HG03175 (cell line): ENCODE measurements around the gene MSH4.
"Not testable (repeated sequence)": the region's sequence is repeated elsewhere in the genome, so short reads cannot be mapped to it uniquely, and the experiment has no call there.

Experiments used
- ATAC-seq: cut with Tn5 transposase; IDR thresholded peaks from one replicate; pipeline ENCODE4 v1.9.1; 2021; ENCODE audit warnings: mild to moderate bottlenecking, moderate library complexity; ENCODE audit not compliant: unreplicated experiment

The MSH4 gene

DNA sequence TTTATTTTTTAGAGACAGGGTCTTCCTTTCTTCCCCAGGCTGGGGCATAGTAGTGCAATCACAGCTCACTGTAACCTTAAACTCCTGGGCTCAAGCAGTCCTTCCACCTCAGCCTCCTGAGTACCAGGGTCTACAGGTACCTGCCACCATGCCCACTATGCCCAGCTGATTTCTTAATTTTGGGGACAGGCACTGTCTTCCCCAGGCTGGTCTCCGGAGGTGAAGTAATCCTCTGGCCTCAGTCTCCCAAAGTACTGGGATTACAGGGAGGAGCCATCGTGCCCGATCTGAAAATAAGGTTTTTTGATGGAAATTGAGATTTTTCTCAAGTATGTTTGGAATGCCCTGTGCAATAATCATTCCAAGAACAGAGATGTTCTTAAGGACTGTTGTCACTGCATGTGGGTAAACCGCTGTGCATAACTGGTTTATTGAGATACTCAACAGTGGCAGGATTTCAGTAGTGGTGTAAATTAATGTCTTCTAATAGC is 934 bp upstream of the MSH4 start:
- no peak for ATAC-seq

DNA sequence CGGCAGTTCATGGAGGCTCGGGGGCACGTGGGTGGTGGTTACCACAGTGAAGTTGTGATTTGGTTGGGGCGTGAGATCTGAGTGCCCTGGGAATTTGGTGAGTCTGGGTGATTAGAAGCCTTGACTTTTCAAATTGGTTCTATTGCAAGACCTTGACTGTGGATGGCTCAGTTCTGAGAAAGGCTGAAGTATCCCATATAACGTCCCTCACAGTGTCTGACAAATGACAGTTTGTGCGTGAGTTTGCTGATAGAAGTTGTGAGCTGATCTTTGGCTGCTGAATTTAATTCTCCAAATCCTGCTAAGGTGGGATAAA is 549 bp downstream of the MSH4 start:
- ATAC-seq = no peak

DNA sequence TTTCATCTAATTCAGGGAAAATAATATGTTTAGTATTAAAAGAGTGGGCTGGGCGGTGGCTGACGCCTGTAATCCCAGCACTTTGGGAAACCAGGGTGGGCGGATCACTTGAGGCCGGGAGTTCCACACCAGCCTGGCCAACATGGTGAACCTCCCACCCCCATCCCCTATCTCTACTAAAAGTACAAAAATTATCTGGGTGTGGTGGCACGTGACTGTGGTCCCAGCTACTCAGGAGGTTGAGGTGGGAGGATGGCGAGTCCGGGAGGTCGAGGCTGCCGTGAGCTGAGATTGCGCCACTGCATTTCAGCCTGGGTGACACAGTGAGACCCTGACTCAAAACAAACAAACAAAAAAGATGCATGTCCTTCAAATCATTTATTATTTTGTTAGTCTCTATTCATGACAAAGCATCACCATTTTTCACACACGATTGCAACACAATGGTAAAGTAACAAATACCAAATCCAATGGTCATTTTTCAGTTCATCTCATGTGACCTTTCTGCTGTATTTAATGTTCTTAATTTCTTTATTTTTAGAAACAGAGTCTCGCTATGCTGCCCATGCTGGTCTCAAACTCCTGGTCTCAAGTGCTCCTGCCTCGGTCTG is 1.0 kb downstream of the MSH4 start:
- no peak for ATAC-seq

DNA sequence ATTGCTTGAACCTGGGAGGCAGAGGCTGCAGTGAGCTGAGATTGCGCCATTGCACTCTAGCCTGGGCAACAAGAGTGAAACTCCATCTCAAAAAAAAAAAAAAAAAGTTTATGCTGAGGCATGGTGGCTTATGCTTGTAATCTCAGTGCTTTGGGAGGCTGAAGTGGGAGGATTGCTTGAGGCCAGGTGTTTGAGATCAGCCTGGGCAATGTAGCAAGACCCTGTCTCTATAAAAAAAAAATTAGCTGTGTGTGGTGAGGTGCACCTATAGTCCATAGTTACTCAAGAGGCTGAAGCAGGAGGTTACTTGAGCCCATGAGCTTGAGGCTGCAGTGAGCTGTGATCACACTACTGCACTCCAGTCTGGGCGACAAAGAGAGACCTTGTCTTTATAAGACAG is 4.8 kb downstream of the MSH4 start:
- ATAC-seq = not testable (repeated sequence)

DNA sequence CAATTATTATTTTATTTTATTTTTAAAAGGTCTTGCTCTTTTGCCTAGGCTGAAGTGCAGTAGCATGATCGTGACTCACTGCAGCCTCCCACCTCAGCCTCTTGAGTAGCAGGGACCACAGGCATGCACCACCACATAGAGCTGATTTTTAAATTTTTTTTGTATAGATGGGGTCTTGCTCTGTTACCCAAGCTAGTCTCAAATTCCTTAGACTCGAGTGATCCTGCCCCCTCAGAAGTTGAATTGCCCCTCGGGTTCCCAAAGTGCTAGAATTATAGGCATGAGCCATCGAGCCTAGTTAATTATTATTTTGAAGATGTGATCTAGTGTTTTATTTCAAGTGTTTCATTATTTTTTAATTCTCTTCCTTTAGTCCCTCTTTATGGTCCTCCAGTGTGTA is 12.2 kb downstream of the MSH4 start:
- ATAC-seq = no peak

DNA sequence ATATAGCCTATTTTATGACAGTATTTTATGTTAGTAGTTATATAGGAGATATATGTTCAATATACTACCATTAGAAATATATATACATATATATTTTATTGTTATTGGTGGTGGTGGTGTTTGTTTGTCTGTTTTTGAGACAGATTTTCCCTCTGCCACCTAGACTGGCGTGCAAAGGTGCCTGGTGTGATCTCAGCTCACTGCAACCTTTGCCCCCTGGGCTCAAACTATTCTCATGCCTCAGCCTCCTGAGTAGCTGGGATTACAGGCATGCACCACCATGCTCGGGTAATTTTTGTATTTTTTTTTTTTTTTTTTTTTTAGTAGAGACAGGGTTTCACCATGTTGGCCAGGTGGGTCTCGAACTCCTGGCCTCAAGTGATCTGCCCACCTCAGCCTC is 13.4 kb downstream of the MSH4 start:
- not testable (repeated sequence) for ATAC-seq

DNA sequence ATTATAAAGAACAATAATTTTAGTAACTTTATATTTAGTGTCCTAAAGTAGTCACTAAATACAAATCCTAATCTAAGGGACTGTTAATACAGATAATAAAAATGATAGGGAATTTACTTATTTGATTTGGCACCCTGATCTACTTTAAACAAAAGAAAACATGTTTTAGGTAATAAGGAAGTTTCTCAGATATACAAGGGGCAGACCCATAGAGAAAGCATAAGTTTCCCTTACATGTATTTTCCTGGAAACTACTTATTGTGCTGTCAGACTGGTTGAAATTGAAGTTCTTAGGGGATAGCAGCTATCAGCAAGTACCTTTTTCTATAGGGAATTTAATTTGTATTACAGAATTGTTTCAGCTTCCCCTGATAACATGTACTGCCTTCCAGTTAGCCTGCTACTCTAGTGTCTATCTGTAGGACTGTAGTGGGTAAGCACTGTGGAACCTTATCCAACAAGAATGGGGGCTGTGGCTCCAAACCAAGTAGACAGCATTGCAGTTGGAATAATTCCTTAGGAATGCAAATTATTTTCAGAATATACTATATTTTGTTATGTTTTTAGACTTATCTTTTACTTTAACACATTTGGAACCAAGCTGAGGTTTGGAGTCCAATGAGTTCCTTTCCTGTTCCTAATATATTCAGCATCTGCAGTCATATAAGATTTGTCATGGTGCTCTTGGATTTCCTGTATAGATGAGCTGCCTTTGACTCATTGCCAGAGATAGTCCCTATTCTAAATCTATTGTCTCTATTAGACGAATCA is 14.7 kb downstream of the MSH4 start:
- no peak for ATAC-seq

DNA sequence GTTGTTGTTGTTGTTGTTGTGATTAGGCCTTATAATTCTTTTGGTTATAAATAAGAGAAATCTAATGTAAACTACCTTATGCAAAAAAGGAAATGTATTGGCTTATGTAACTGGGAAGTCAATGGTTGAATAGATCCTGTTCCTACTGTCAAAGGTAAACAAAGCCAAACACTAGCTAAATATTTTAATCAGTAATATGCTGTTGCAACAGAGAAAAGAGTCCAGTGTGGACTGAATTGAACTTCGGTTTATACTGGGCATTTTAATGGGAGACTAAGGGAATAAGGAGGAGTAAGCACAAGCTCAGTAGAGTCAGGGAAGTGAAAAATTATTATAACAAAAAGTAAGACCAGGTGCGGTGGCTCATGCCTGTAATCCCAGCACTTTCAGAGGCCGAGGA is 15.4 kb downstream of the MSH4 start:
- ATAC-seq = no peak

DNA sequence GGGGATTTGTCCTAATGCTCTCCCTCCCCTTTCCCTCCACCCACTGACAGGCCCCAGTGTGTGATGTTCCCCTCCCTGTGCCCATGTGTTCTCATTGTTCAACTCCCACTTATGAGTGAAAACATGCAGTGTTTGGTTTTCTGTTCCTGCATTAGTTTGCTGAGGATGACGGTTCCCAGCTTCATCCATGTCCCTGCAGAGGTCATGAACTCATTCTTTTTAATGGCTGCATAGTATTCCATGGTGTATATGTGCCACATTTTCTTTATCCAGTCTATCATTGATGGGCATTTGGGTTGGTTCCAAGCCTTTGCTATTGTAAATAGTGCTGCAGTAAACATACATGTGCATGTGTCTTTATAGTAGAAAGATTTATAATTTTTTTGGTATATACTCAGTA is 26.9 kb downstream of the MSH4 start:
- ATAC-seq = not testable (repeated sequence)

DNA sequence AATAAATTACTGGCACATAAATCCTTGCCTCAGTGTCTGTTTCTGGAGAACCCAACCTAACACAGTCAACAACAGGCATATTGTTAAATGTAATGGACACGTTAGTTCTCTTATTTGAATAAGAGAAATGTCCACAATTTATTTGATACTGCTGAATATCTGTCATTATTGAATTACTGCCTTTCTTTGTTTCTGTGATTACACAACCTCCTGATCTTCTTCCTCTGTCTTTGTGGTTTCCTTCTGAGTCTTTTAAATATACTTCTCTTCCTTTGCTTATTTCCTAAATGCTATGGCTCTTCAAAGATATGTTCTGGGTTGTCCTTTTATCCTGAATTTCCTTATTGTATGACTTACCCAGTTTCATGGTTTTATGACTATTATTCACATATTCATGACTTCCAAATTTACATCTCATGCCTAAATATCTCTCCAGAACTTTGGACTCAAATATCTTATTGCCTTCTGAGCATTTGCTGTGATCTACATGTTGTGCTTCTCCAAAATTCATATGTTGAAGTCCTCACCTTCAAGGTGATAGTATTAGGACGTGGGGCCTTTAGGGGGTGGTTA is 39.9 kb downstream of the MSH4 start:
- ATAC-seq = no peak

DNA sequence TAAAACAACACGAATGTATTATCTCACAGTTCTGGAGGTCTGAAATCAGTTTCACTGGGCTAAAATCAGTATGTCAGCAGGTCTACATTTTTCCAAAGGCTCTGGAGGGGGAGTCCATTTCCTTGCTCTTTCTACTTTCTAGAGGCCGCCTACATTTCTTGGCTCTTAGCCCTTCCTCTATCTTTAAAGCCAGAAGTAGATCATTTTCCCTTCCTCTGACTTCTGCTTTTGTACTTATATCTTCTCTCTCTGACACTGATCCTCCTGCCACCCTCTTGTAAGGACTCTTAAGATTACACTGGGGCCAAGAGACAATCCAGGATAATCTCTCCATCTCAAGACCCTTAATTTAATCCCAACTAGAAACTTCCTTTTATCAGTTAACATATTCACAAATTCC is 41.4 kb downstream of the MSH4 start:
- no peak for ATAC-seq

DNA sequence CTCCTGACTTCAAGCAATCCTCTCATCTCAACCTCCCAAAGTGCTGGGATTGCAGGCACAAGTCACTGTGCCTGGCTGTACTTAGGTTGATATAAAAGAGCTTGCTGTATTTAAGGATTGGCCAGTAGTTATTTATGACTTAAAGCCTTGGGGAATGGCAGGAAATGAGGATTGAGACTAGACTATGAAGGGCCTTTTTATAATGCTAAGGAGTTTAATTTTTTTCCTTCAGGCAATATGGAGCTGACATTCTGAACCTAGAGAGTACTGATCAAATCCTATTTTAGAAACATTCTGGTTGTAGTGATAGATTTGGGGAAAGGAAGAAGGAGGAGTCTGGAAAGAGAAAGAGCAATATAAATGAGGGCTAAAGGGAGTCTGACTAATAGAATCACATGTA is 44.7 kb downstream of the MSH4 start:
- ATAC-seq = no peak

DNA sequence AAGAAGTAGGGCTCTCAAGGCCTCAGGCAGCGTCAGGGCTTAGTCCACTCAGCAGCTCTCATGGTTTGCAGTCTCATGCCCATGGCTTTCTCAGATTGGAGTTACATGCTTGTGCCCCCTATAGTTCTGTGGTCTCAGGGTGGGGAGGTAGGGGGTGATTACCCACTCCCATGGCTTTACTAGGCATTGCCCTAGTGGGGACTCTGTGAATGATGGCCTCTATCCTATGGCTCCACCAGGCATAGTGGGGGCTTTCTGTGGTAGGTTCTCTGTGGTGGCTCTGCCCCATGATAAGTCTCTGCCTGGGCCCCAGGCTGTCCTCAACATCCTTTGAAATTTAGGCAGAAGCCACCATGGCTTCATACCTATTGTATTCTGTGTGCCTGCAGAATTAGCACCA is 48.9 kb downstream of the MSH4 start:
- no peak for ATAC-seq

DNA sequence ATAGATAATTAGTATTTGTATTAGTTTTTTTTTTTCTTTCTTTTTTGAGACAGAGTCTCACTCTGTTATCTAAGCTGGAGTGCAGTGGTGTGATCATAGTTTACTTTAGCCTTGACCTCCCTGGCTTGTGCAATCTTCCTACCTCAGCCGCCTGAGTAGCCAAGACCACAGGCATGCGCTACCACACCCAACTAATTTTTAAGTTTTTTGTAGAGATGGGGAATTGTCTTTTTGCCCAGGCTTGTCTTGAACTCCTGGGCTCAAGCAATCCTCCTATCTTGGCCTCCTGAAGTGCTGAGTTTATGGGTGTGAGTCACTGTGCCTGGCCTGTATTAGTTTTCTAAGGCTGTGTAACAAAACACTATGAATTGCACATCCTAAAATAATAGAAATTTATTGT is 58.3 kb downstream of the MSH4 start:
- no peak for ATAC-seq

DNA sequence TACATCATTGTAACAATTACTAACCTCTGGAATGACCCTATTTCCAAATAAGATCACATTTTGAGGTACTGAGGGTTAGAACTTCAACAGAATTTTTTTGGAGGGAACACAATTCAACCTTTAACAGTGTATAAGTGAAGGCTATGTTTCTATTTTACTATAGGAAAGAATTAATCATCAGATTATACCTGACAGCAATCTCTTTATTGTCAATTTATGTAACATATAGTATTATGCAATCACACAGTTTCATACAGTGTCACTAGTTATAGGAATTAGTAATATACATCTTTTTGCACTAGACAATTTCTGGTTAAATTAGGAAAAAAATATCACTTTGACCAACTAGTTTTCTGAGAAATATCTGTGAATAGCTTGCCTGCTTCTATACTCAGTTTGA is 59.1 kb downstream of the MSH4 start:
- no peak for ATAC-seq

DNA sequence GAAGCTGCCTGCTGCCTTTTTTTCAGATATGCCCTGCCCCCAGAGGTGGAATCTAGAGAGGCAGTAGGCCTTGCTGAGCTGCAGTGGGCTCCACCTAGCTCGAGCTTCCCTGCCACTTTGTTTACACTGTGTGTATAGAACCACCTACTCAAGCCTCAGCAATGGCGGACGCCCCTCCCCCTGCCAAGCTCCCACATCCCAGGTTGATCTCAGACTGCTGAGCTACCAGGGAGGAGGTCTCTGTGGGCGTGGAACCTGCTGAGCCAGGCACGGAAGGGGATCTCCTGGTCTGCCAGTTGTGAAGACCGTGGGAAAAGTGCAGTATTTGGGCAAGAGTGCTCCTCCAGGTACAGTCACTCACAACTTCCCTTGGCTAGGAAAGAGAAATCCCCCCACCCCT is 65.1 kb downstream of the MSH4 start:
- ATAC-seq = no peak

DNA sequence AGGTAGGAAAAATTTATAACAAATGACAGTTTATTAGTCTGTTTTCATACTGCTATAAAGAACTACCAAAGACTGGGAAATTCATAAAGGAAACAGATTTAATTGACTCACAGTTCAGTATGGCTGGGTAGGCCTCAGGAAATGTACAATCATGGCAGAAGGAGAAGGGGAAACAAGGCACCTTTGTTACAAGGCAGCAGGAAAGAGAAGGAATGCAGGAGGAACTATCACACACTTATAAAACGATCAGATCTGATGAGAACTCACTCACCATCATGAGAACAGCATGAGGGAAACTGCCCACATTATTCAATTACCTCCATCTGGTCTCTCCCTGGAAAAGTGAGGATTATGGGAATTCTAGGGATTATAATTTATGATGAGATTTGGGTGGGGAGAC is 74.3 kb downstream of the MSH4 start:
- no peak for ATAC-seq

DNA sequence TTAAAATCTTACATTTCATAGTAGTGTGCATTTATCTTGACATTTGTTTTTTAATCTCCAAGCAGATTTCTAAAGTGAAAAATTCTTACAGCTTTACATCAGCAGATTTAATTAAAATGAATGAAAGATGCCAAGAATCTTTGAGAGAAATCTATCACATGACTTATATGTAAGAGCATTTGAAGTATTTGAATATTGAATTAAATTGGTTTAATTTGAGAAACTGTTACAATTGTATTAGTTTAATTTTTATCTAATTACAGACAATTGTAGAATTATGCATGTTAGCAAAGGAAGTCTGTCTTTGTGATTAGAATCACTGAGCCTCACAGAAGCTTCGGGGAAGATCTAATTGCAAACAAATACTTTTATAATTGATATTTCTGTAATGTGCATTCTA is 83.3 kb downstream of the MSH4 start:
- no peak for ATAC-seq

DNA sequence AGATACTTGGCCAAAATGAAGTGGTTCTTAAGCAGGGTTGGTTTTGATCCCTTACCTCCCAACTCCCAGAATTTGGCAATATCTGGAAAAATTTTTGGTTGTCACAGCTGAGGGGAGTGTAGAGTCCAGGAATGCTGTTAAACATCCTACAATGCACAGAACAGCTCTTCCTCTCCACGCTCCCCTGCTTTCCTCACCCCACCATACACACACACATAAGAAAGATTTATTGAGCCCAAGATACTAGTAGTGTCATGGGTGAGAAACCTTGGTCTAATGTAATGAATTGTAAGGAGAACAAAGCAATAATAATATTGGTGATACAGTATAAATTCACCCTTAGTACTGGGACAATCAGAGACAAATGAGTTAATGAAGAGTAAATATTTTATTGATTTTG is 87.8 kb downstream of the MSH4 start:
- no peak for ATAC-seq

DNA sequence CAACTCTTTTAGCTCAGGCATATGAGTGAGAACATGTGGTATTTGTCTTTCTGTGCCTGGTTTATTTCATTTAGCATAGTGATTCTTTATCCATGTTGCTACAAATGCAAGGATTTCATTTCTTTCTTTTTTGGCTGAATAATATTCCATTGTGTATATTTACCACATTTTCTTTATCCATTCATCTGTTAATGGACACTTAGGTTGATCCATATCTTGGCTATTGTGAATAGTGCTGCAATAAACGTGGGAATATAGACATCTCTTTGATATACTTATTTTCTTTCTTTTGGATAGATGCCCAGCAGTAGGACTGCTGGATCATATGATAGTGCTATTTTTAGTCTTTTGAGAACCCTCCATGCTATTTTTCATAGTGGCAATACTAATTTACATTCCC is 104.7 kb downstream of the MSH4 start:
- no peak for ATAC-seq

DNA sequence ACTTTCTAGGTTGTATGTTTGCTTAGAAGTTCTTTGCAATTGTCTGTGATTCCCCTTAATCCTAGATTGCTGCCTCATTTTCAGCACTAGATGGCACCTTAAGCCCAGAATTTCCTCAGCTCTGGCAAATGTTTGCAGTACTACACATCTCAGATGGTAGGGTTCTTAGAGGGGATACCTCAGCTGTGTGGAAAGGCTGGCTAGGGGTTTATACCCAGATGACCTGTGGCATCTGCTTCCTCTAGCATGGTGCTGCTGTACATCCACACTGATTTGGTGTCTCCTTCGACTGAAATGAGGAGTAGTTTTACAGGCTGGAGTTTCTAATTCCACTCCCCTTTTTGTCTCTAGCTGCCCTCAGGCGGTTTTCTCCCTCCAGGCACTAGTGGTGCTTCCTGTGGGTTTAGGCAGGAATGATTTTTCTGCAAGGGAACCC is 112.1 kb downstream of the MSH4 start:
- no peak for ATAC-seq

DNA sequence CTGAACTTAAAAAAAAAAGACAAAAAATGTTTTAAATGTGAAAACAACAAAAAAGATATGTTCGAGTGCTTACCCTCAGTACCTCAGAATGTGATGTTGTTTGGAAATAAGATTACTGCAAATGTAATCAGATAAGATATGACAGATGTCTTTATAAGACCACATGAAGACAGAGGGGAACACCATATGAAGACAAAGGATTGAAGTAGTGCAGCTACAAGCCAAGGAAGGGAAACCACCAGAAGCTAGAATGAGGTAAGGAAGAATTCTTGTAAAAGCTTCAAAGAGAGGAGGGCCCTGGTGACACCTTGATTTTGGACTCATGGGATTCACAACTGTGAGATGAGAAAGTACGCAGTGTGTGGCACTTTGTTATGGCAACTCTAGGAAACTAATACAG is 120.2 kb downstream of the MSH4 start:
- ATAC-seq = no peak

DNA sequence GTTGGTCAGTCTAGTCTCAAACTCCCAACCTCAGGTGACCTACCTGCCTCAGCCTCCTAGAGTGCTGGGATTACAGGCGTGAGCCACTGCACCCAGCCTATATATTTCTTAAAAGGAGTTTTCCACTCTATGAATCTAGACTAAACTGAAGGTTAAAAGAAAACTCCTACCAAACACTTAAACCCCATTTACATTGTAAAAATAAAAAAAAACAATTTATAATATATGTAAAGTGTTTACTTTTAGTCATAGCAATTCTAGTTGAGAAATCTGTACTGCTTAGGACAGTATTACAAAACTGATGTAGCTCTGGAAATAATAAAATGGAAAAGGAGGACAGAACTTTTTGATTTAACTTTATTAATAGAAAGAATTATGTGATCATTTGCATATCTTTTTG is 126.0 kb downstream of the MSH4 start:
- no peak for ATAC-seq
